ENCODE data around the gene ADAMTSL3.
"Not testable (repeated sequence)": the region's sequence is repeated elsewhere in the genome, so short reads cannot be mapped to it uniquely, and the experiment has no call there.

Gene ADAMTSL3

GRCh38 chr15:83699028-83699427 is 45.1 kb downstream of the ADAMTSL3 start:
- intact Hi-C loops (cut with DNase I) = no loop called here
- DNase-seq = no peak

DNA sequence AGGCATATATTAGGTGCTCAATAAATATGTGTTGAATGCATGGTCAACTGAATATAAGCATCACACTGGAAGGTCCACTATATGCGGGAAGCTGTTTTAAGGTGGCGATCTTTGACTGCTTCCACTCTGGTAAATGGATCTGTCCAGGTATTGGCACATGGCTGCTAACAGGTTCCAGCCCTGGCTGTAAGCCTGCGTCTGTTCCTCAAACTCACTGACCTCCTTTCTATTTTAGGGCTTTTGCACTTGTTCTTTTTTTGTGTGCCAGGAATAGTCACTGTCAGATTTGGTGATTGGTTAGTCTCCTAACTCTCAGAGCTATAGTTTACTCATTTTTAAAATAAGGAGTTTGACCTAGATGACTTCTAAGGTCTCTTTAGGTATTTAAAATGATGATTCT is 46.2 kb downstream of the ADAMTSL3 start:
- intact Hi-C loops (cut with DNase I) = no loop called here
- DNase-seq = no peak

- intact Hi-C loops (cut with DNase I) = not testable (repeated sequence)
- DNase-seq = peak in 1 of 10 donors; percentile 64
Measured at GRCh38 chr15:83702314-83702713, 48.4 kb downstream of the ADAMTSL3 start.

GRCh38 chr15:83708328-83708727 is 54.4 kb downstream of the ADAMTSL3 start:
- DNase-seq = no peak
- intact Hi-C loops (cut with DNase I) = no loop called here

DNA sequence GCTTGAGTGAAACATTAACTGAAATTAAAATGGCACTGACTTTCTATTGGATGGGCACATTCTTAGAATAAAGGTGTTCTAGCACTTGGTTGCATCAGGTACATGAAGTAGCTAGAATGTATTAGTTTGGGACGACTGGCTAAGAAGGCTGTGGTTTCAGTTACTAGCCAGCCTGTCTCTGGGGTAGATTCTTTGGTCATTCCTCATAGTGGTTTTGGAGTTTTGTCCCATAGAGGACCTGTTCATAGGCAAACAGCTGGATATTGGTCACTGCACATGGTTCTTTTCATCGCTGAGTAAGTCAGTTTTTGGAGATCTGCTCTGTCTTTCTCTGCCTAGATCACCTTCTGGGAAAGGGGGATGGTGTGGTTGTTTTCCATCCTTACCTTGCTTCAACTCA is 55.3 kb downstream of the ADAMTSL3 start:
- intact Hi-C loops (cut with DNase I) = no loop called here
- DNase-seq = no peak

DNA sequence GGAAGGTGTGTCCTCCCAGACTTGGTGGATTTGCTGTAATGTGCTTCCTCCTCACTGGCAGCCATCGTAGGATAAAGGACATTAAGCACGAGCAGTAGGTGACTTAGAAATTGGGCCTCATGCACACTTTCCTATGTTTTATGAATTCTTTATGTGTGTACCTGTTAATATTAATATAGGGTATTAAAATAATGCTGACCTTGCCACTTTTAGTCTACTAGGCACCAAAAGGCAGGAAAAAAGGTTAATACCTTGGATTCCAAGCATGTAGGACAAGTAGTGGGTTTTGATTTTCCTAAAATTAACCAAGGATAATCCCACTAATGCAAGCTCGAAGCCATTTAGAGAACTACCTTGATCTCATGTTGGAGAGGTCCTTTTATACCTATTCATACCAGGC is 55.9 kb downstream of the ADAMTSL3 start:
- no peak for DNase-seq
- intact Hi-C loops (cut with DNase I) = no loop called here

- intact Hi-C loops (cut with DNase I) = no loop called here
- DNase-seq = no peak
Measured at GRCh38 chr15:83710452-83710851, 56.5 kb downstream of the ADAMTSL3 start.

- intact Hi-C loops (cut with DNase I) = no loop called here
- DNase-seq = no peak
Measured at GRCh38 chr15:83711236-83711635, 57.3 kb downstream of the ADAMTSL3 start.

DNA sequence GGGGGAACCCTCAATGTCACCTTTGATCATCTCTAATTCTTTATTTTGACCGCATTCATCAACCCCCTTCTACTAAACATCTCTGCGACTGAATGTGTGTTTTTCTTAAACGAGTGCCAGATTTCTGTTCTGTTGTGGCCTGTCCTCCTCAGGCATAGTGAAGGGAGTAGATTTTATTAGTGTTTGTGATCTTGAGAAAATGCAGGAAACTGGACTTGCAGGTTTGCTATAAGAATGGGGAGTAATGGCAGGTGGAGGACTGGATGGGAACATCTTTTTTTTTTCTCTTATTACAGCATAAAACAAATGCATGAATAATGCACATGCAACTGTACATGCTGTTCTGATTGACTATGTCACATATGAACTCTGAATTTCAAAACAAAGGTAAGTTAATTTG is 59.3 kb downstream of the ADAMTSL3 start:
- intact Hi-C loops (cut with DNase I) = no loop called here
- no peak for DNase-seq

DNA sequence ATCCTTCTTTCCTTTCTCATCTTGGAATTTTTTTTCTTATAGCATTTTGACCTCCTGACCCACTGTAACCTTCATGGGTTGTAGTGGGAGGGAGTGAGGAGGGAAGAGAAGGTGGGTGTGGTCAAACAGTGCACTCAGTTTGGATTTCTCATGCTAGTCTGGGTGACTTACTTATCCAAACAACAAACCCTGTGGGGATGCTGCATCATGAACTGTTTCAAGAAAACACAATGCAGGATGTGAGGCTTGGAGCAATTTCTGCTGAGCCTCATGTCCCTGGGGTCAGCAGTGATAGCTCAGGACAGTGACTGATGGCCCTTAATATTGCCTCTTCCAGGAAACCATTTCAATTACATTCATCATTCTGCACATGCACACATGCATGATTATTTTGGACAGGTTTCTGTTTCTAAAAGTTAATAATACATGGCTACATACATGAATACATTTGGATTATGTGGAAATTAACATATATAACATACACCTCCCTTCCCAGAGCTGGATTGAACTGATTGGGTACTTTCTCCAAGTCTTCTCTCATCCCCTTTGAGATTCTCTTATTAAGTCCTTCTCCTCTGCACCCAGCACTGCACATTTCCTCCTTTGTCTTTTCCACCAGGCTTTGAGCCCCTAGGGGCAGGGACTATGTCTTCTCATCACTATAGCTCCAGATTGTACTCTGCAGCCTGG is 61.2 kb downstream of the ADAMTSL3 start:
- intact Hi-C loops (cut with DNase I) = no loop called here
- DNase-seq = no peak

- intact Hi-C loops (cut with DNase I) = no loop called here
- no peak for DNase-seq
Measured at GRCh38 chr15:83716605-83717004, 62.7 kb downstream of the ADAMTSL3 start.

DNA sequence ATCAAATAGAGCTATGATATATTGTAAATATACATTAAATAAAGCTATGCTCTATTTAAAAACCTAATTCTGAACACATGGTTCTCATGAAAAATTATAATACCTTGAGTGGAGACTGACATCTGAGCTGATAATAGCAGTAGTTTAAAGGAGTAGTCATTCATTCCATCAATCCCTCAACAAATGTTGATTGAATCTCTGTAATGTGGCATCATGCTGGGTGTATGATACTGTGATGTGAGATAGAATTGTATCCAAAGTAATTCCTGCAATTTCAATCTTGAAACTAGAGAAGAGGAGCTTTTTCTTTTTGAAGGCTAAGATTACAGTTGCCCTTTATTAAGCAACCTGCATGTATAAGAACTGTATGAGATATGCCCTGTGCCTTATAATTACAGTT is 63.1 kb downstream of the ADAMTSL3 start:
- DNase-seq = no peak

DNA sequence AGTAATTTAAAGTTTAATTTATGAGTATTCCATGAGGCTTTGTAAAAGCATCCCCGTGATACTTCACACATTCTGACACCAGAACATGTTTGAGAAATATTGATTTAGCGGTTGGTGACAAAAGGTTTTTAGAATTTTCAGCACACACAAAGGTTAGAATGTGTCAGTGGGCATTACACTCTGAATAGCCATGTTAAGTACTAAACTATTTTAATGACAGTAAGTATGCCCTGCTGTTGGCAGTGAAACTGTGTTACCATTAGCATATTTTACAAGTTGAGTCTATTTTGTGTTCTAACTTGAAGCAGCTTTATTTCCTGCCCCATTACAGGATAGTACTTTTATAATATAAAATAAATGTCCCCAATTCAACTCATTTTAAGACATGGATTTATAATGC is 66.5 kb downstream of the ADAMTSL3 start:
- no peak for DNase-seq
- intact Hi-C loops (cut with DNase I) = no loop called here

More for the DNA sequence above, 63.1 kb downstream of the ADAMTSL3 start:
- intact Hi-C loops (cut with DNase I) = no loop called here

DNA sequence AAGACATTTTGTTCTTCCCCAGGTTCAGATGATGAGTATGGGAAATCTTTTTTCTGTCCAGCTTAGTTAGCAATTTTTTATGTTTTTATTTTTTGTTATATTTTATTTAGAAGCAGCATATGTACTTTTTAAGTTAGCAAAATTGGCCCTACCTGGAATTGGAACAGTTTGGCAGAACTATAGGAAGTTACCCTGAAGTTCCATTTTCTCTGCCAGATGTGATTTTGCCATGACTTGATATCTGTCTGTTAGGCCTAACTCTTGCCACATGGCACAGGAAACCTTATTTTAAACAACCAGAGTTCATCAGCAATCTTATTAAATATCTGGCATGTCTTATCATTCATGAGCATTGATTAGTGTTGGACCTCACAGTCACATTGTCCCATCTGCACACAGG is 67.1 kb downstream of the ADAMTSL3 start:
- intact Hi-C loops (cut with DNase I) = no loop called here
- DNase-seq = no peak

DNA sequence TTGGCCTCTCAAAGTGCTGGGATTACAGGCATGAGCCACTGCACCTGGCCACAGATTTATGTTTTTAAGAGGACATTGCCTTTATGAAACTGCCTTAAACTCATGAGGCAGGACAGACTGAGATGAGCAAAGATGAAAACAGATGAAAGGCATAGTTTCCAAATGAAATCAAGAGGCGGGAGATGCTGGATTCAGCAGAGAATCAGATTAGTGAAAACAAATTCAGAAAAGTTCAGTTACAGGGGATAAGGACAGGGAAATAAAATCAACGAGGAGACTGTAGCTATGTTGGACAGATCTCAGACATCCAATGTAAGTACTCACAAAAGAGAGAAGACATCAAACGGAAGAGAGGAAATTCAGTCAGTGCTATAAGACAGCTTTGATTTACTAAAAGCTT is 68.1 kb downstream of the ADAMTSL3 start:
- intact Hi-C loops (cut with DNase I) = no loop called here
- no peak for DNase-seq

DNA sequence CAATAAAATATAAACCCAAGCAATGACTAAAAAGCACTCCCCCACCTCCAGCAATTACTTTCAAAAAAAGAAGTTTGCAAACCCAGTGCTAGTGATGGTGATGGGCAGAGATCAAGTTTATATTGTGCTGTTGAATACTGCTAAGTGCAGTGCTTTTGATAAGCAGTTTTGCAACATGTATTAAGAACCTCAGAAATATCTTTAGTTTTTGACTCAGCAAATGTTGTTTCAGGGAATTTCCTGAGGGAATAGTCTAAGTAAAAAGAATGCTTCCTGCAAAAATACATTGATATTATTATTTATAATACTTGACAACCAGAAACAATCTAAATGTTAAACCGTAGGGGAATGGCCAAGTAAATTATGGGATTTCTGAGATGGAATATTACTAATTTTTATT is 69.3 kb downstream of the ADAMTSL3 start:
- no peak for DNase-seq
- intact Hi-C loops (cut with DNase I) = no loop called here

DNA sequence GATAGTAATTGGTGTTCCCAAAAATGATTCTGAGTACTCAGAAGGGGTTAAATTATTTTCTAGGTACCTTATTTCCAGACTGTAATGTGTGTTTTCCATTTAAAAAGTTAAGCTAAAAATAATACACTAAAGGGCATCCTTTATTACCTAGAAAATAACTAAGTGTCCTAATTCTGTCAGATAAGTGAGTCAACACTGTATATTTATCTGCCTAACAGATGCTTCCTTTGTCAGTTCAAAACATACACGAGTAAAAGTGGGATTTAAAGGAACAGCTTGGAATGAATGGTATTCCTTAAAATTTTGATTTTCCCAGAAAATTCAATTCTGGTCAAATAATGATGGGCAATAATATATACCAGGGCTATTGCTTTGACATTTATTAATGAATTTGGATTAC is 78.3 kb downstream of the ADAMTSL3 start:
- intact Hi-C loops (cut with DNase I) = no loop called here
- no peak for DNase-seq

DNA sequence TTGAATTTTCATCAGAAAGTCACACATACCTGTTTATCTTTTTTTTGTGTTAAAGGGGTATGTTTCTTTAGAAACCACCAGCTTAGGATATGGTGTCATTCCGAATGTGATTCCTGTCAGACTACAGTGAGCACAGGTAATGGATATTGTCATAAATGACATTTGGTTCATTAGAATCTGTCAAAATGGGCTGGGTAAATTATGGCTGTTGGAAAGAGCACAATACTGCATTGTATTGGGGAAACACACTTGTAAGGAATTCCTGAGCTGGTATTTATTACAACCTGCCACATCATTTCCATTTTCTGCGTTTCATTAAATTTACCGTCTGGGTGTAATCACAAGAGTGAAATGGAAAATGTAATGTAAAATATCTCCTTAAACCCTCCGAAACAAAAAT is 78.8 kb downstream of the ADAMTSL3 start:
- intact Hi-C loops (cut with DNase I) = no loop called here
- no peak for DNase-seq

GRCh38 chr15:83733206-83733605 is 79.3 kb downstream of the ADAMTSL3 start:
- intact Hi-C loops (cut with DNase I) = no loop called here
- no peak for DNase-seq

GRCh38 chr15:83733691-83734090 is 79.8 kb downstream of the ADAMTSL3 start:
- intact Hi-C loops (cut with DNase I) = no loop called here
- DNase-seq = no peak

GRCh38 chr15:83734487-83734886 is 80.6 kb downstream of the ADAMTSL3 start:
- DNase-seq = no peak
- intact Hi-C loops (cut with DNase I) = no loop called here

DNA sequence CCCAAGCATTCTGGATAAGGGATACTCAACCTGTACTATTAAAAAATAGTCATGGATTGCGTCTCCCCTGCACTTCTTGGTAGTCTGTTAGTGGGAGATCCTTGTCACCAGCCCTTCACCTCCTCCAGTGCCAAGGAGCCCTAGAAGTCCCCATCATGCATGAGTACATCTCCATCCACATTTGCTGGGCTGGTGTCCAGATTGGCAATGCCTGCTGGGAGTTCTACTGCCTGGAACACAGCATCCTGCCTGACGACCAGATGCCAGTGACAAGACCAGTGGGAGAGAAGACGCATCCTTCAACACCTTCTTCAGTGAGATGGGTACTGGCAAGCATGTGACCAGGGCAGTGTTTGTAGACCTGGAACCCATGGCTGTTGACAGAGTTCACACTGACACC is 85.7 kb downstream of the ADAMTSL3 start:
- intact Hi-C loops (cut with DNase I) = loop anchor here (10.0 kb wide), 1 partner anchor 175 kb away; no protein-coding TSS in a partner anchor
- DNase-seq = no peak

DNA sequence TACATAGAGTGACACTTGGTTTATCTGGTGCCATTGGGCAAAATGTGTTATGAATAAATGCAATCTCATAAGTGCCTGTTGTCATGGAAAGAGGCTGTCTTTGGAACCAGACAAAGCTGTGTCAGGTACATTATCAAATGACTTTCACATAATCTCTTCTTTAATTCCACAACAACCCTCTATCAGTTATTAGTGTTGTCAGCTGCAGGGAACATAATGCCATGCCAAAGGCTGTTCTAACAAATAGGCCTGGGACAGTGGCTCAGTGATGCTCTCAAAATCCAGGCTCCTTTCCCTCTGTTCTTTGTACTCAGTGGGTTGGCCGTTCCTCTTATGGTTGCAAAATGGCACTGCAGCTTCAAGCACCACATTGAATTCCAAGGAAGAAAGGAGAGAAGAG is 91.8 kb downstream of the ADAMTSL3 start:
- no peak for DNase-seq

More for the DNA sequence above, 91.8 kb downstream of the ADAMTSL3 start:
- intact Hi-C loops (cut with DNase I) = loop anchor here (5.0 to 10.0 kb wide), 2 partner anchors 181 to 308 kb away; no protein-coding TSS in a partner anchor

Measured in posterior cingulate gyrus (tissue), 11 donors.